WERI-Rb-1 (cell line): ENCODE results near the gene CRCP.

Source experiments
- DNase-seq: peaks from one replicate; pipeline ENCODE4 v3.0.0-alpha.2; 2020
- H3K27ac ChIP-seq: fragments of 250-450 bp; sonication (Bioruptor Pico); 2 replicates; pipeline ENCODE4 v1.5.1; 2020; ENCODE audit warnings: mild to moderate bottlenecking, moderate library complexity
- H3K27me3 ChIP-seq: fragments of 250-450 bp; sonication (Bioruptor Pico); 2 replicates; pipeline ENCODE4 v1.5.1; 2021; ENCODE audit warnings: mild to moderate bottlenecking, low read depth, moderate library complexity; ENCODE audit not compliant: insufficient read depth, severe bottlenecking
- H3K36me3 ChIP-seq: fragments of 250-450 bp; sonication (Bioruptor Pico); 2 replicates; pipeline ENCODE4 v1.5.1; 2020; ENCODE audit warnings: mild to moderate bottlenecking, moderate library complexity
- H3K4me3 ChIP-seq: 2 replicates; pipeline ENCODE4 v1.5.1; 2011; ENCODE audit warnings: low read depth, mild to moderate bottlenecking, control low read depth, low read length
- H3K9me3 ChIP-seq: fragments of 250-450 bp; sonication (Bioruptor Pico); 2 replicates; pipeline ENCODE4 v1.5.1; 2021; ENCODE audit warnings: mild to moderate bottlenecking, moderate library complexity; ENCODE audit not compliant: severe bottlenecking
- CTCF ChIP-seq: IDR thresholded peaks from 2 replicates; pipeline ENCODE4 v1.5.1; 2011; ENCODE audit warnings: low read depth, mild to moderate bottlenecking, control low read depth, inconsistent platforms, low read length

The CRCP gene

GRCh38 chr7:66076462-66077329 is 38.0 kb upstream of the CRCP start:
- H3K9me3 ChIP-seq: no peaks in the 10 kb centered on the region
- DNase-seq: no peak
- no peak for TF ChIP-seq CTCF

GRCh38 chr7:66078067-66078466 is 36.6 kb upstream of the CRCP start:
- no peaks in the 10 kb centered on the region for H3K9me3 ChIP-seq
- peaks cover 7% of the 10 kb centered on the region for H3K36me3 ChIP-seq
- H3K27ac ChIP-seq: no peak overlapping the region
- no peak overlapping the region for H3K4me3 ChIP-seq
- no peaks in the 10 kb centered on the region for H3K27me3 ChIP-seq
- TF ChIP-seq CTCF: no peak
- no peak for DNase-seq

More at GRCh38 chr7:66076462-66077329, 38.0 kb upstream of the CRCP start:
- Histone ChIP-seq H3K36me3 (peaks cover 7% of the 10 kb centered on the region), H3K27me3 (no peaks in the 10 kb centered on the region), H3K27ac (no peak overlapping the region), H3K4me3 (peak overlapping the region; percentile 77)

GRCh38 chr7:66082083-66082482 is 32.6 kb upstream of the CRCP start:
- TF ChIP-seq CTCF: no peak
- peaks cover 7% of the 10 kb centered on the region for H3K36me3 ChIP-seq
- H3K4me3 ChIP-seq: no peak overlapping the region
- DNase-seq: no peak
- H3K27me3 ChIP-seq: no peaks in the 10 kb centered on the region
- H3K9me3 ChIP-seq: no peaks in the 10 kb centered on the region
- H3K27ac ChIP-seq: no peak overlapping the region

GRCh38 chr7:66082886-66083415 is 31.7 kb upstream of the CRCP start:
- peaks cover 7% of the 10 kb centered on the region for H3K36me3 ChIP-seq
- no peak for TF ChIP-seq CTCF
- H3K4me3 ChIP-seq: no peak overlapping the region
- H3K27ac ChIP-seq: no peak overlapping the region
- no peaks in the 10 kb centered on the region for H3K27me3 ChIP-seq
- H3K9me3 ChIP-seq: no peaks in the 10 kb centered on the region
- DNase-seq: no peak

GRCh38 chr7:66083677-66084076 is 31.0 kb upstream of the CRCP start:
- H3K36me3 ChIP-seq: peaks cover 5% of the 10 kb centered on the region
- peak; percentile 43 for TF ChIP-seq CTCF
- DNase-seq: no peak
- no peak overlapping the region for H3K27ac ChIP-seq
- no peaks in the 10 kb centered on the region for H3K9me3 ChIP-seq
- H3K27me3 ChIP-seq: no peaks in the 10 kb centered on the region
- H3K4me3 ChIP-seq: no peak overlapping the region
